ENCODE results near the gene TRIM33.

DNA sequence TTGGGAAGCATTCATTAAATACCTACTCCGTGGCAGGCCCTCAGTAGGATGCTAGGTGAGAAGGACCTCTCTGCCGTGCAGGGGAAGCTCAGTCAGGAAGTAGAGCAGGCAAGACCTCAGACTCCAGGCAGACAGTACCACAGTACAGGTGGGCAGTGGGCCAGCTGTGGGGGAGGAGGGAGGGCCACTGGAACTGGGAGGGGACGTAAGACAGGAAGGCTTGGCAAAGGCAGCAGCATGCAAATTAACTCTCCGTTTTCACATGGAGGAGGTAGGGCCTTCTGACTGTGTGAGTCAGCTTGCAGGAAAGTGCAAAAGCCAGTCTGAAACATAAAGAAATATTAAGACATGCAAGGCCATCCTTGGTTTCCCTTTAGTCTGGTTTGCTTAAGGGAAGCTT, 157.7 kb downstream of the TRIM33 start:
- TF ChIP-seq CEBPB (IDR thresholded peaks at IDR 0.05; ENCODE audit: borderline replicate concordance in 1 of 2, low read depth in 2 of 2, low read length in 2 of 2) (no peak), SIN3A (IDR thresholded peaks at IDR 0.05; ENCODE audit: low read depth, low read length) (no peak), MTA2 (IDR thresholded peaks at IDR 0.05; ENCODE audit: low read depth) (no peak), NFYA (IDR thresholded peaks at IDR 0.05; ENCODE audit: borderline replicate concordance, low read depth, low read length) (no peak), SP1 (IDR thresholded peaks at IDR 0.05; ENCODE audit: low read depth, low read length) (no peak), ZNF217 (IDR thresholded peaks at IDR 0.05) (no peak), POLR2A (IDR thresholded peaks at IDR 0.05; ENCODE audit: low read depth, low read length) (no peak), EZH2 (IDR thresholded peaks at IDR 0.05; ENCODE audit: borderline replicate concordance, control insufficient read depth, low read depth, low read length) (no peak)
- TF ChIP-seq, protein P1, sequence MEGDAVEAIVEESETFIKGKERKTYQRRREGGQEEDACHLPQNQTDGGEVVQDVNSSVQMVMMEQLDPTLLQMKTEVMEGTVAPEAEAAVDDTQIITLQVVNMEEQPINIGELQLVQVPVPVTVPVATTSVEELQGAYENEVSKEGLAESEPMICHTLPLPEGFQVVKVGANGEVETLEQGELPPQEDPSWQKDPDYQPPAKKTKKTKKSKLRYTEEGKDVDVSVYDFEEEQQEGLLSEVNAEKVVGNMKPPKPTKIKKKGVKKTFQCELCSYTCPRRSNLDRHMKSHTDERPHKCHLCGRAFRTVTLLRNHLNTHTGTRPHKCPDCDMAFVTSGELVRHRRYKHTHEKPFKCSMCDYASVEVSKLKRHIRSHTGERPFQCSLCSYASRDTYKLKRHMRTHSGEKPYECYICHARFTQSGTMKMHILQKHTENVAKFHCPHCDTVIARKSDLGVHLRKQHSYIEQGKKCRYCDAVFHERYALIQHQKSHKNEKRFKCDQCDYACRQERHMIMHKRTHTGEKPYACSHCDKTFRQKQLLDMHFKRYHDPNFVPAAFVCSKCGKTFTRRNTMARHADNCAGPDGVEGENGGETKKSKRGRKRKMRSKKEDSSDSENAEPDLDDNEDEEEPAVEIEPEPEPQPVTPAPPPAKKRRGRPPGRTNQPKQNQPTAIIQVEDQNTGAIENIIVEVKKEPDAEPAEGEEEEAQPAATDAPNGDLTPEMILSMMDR (IDR thresholded peaks at IDR 0.05 in 2 of 3, conservative IDR thresholded peaks at IDR 0.05 in 1 of 3; ENCODE audit: control insufficient read depth in 2 of 3, extremely low read depth in 1 of 3, insufficient read depth in 1 of 3, low read depth in 3 of 3, low read length in 3 of 3), result no peak
- TF ChIP-seq, protein P2, sequence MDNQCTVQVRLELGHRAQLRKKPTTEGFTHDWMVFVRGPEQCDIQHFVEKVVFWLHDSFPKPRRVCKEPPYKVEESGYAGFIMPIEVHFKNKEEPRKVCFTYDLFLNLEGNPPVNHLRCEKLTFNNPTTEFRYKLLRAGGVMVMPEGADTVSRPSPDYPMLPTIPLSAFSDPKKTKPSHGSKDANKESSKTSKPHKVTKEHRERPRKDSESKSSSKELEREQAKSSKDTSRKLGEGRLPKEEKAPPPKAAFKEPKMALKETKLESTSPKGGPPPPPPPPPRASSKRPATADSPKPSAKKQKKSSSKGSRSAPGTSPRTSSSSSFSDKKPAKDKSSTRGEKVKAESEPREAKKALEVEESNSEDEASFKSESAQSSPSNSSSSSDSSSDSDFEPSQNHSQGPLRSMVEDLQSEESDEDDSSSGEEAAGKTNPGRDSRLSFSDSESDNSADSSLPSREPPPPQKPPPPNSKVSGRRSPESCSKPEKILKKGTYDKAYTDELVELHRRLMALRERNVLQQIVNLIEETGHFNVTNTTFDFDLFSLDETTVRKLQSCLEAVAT (IDR thresholded peaks at IDR 0.05), result no peak
